Vagina (tissue), 2 donors: ENCODE results near the gene RHO.

Experiments
- CTCF ChIP-seq, 3 experiments: fragments of 450-650 bp in 2 of 3; fragments of 200-600 bp in 1 of 3; sonication (generic) in 1 of 3; IDR thresholded peaks; one replicate each; pipeline ENCODE4 v1.5.1; 2017 to 2019; ENCODE audit warnings: antibody characterized with exemption in 3 of 3, mild to moderate bottlenecking in 2 of 3, moderate library complexity in 2 of 3
- POLR2A ChIP-seq, 2 donors: fragments of 450-650 bp; IDR thresholded peaks; one replicate each; pipeline ENCODE4 v1.6.1; 2017; ENCODE audit warnings: antibody characterized with exemption in 2 of 2, mild to moderate bottlenecking in 2 of 2, moderate library complexity in 2 of 2
- POLR2AphosphoS5 ChIP-seq, 2 donors: sonication (generic); formaldehyde crosslinking; IDR thresholded peaks; one replicate each; pipeline ENCODE4 v1.9.0; 2017; ENCODE audit warnings: antibody characterized with exemption in 2 of 2, mild to moderate bottlenecking in 2 of 2, low read depth in 1 of 2; ENCODE audit not compliant: insufficient read depth in 1 of 2

GRCh38 chr3:129574206-129574605, 45.8 kb downstream of the RHO start:
- TF ChIP-seq CTCF (IDR thresholded peaks at IDR 0.05) (no peak), POLR2AphosphoS5 (IDR thresholded peaks at IDR 0.05; ENCODE audit: insufficient read depth in 1 of 2, low read depth in 1 of 2) (no peak), POLR2A (IDR thresholded peaks at IDR 0.05) (no peak)
